RWPE2 (cell line): ENCODE measurements around the gene PCDHB6.
A peak's percentile ranks its signal among the peaks of the same experiment; 100 is the strongest.
"Not testable (repeated sequence)": the region's sequence is repeated elsewhere in the genome, so short reads cannot be mapped to it uniquely, and the experiment has no call there.

Source experiments
- ATAC-seq: fragments of 200-7000 bp; cut with Tn5 transposase; 3 replicates; pipeline ENCODE4 v1.9.1; 2021; ENCODE audit warnings: low read depth
- DNase-seq: peaks from one replicate; pipeline ENCODE4 v3.0.0-alpha.2; 2020; ENCODE audit warnings: low spot score
- H3K27ac ChIP-seq: fragments of 450-650 bp; 2 replicates; pipeline ENCODE4 v1.5.1; 2017; ENCODE audit warnings: mild to moderate bottlenecking; ENCODE audit not compliant: poor library complexity, severe bottlenecking
- H3K27me3 ChIP-seq: fragments of 250-450 bp; sonication (Bioruptor Pico); 2 replicates; pipeline ENCODE4 v1.5.1; 2021; ENCODE audit warnings: mild to moderate bottlenecking, moderate library complexity; ENCODE audit not compliant: insufficient read depth, poor library complexity, severe bottlenecking
- H3K36me3 ChIP-seq: fragments of 250-450 bp; sonication (Bioruptor Pico); 2 replicates; pipeline ENCODE4 v1.5.1; 2020; ENCODE audit warnings: low read depth, mild to moderate bottlenecking, moderate library complexity
- H3K4me1 ChIP-seq: fragments of 250-450 bp; sonication (Bioruptor Pico); 2 replicates; pipeline ENCODE4 v1.5.1; 2021; ENCODE audit warnings: mild to moderate bottlenecking, moderate library complexity; ENCODE audit not compliant: insufficient read depth, poor library complexity, severe bottlenecking
- H3K4me3 ChIP-seq: fragments of 250-450 bp; sonication (Bioruptor Pico); 2 replicates; pipeline ENCODE4 v1.5.1; 2021; ENCODE audit warnings: mild to moderate bottlenecking, moderate library complexity; ENCODE audit not compliant: severe bottlenecking
- H3K9me3 ChIP-seq: fragments of 250-450 bp; sonication (Bioruptor Pico); 2 replicates; pipeline ENCODE4 v1.5.1; 2021; ENCODE audit warnings: mild to moderate bottlenecking, moderate library complexity; ENCODE audit not compliant: severe bottlenecking
- CTCF ChIP-seq: fragments of 450-650 bp; IDR thresholded peaks from one replicate; pipeline ENCODE4 v1.5.1; 2017; ENCODE audit warnings: mild to moderate bottlenecking, moderate library complexity; ENCODE audit not compliant: poor library complexity, severe bottlenecking

Gene PCDHB6

GRCh38 chr5:141192110-141192725 lies 42.4 kb downstream of the PCDHB6 start, which contains the start of gene PCDHB10:
PCDHB10 (plus strand) TSS chr5:141192353; CDS start chr5:141192553, 200 bp downstream.
- Histone ChIP-seq H3K4me3 (no peak within 1 kb of the TSS), H3K9me3 (peaks cover 13% of the 10 kb centered on the region), H3K27ac (no peak within 1 kb of the TSS), H3K36me3 (no peaks in the 10 kb centered on the region), H3K4me1 (no peaks in the 10 kb centered on the region), H3K27me3 (peaks cover 51% of the 10 kb centered on the region)
- TF ChIP-seq CTCF = peak; percentile 44
- ATAC-seq (no peak), DNase-seq (no peak)

DNA sequence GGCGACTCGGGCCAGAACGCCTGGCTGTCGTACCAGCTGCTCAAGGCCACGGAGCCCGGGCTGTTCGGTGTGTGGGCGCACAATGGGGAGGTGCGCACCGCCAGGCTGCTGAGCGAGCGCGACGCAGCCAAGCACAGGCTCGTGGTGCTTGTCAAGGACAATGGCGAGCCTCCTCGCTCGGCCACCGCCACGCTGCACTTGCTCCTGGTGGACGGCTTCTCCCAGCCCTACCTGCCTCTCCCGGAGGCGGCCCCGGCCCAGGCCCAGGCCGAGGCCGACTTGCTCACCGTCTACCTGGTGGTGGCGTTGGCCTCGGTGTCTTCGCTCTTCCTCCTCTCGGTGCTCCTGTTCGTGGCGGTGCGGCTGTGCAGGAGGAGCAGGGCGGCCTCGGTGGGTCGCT lies 44.5 kb downstream of the PCDHB6 start:
- H3K4me3 ChIP-seq, H3K27ac ChIP-seq, H3K4me1 ChIP-seq, DNase-seq, ATAC-seq, H3K36me3 ChIP-seq: not testable (repeated sequence)
- H3K9me3 ChIP-seq = peaks cover 14% of the 10 kb centered on the region
- H3K27me3 ChIP-seq = peaks cover 38% of the 10 kb centered on the region

DNA sequence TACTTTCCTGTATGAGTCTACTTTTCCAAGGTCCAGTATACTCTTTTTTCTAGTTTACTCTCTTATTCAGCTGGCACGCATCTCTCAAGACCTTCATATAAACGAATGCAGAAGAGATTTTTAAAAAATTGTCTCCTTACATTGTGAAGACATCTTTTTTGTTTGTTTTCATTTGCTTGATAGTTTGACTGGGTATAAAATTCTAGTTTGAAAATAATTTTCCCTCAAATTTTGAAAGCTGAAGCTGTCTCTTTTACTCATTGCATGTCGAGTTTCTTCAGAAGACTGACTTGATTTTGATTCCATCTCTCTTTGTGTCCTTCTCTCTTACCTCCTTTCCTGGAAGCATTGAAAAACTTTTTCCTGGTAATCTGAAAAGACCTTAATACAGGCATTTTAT lies 46.5 kb downstream of the PCDHB6 start:
- Histone ChIP-seq H3K9me3 (peaks cover 14% of the 10 kb centered on the region), H3K27me3 (peaks cover 32% of the 10 kb centered on the region), H3K4me1 (no peaks in the 10 kb centered on the region), H3K36me3 (no peaks in the 10 kb centered on the region), H3K27ac (no peak overlapping the region), H3K4me3 (no peak overlapping the region)
- DNase-seq = no peak
- no peak for ATAC-seq
- no peak for TF ChIP-seq CTCF

DNA sequence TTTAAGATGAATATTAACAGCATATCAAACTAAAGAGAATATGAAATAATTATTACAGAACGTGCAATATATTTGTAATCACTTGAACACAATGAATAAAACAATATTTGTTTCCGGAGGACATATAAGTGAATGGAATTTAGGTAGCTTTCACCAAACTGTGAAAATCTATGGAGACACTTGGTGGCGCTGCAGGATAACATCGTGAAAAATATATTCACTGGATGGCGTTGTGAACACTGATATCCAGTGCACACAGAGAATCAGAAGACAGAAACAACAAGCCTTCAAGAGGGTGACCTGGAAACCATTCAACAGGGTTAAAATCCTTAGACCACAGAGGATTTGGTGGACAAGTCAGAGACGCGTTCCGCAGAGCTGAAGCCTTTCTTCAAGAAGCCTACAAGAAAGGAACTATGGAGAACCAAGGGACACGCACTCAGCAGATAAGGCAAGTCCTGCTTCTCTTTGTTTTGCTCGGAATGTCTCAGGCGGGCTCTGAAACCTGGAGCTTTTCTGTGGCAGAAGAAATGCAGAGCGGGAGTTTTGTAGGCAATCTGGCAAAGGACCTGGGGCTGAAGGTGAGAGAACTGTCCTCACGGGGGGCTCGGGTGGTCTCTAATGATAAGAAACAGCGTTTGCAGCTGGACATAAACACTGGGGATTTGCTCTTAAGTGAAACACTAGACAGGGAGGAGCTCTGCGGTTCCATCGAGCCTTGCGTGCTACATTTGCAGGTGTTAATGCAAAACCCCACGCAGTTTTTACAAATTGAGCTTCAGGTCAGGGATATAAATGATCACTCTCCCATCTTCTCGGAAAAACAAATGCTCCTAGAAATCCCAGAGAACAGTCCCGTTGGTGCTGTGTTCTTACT lies 49.7 kb downstream of the PCDHB6 start, which contains the start of gene PCDHB11:
PCDHB11 (plus strand) TSS at position 269 of the 877 bp plus-strand sequence; CDS start at position 417, 148 bp downstream.
- no peak for ATAC-seq
- peaks cover 14% of the 10 kb centered on the region for H3K9me3 ChIP-seq

GRCh38 chr5:141201126-141201525 lies 51.3 kb downstream of the PCDHB6 start:
- not testable (repeated sequence) for H3K4me3 ChIP-seq, DNase-seq, H3K9me3 ChIP-seq, H3K27ac ChIP-seq, ATAC-seq, H3K36me3 ChIP-seq, H3K4me1 ChIP-seq
- H3K27me3 ChIP-seq = peaks cover 25% of the 10 kb centered on the region

More for the DNA sequence above, 49.7 kb downstream of the PCDHB6 start, which contains the start of gene PCDHB11:
- Histone ChIP-seq H3K4me1 (no peaks in the 10 kb centered on the region), H3K27me3 (peaks cover 22% of the 10 kb centered on the region), H3K36me3 (no peaks in the 10 kb centered on the region), H3K27ac (no peak within 1 kb of the TSS), H3K4me3 (no peak within 1 kb of the TSS)
- peak; percentile 26 for TF ChIP-seq CTCF
- no peak for DNase-seq

DNA sequence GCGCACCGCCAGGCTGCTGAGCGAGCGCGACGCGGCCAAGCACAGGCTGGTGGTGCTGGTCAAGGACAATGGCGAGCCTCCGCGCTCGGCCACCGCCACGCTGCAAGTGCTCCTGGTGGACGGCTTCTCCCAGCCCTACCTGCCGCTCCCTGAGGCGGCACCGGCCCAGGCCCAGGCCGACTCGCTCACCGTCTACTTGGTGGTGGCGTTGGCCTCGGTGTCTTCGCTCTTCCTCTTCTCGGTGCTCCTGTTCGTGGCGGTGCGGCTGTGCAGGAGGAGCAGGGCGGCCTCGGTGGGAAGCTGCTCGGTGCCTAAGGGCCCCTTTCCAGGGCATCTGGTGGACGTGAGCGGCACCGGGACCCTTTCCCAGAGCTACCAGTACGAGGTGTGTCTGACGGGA lies 51.8 kb downstream of the PCDHB6 start:
- not testable (repeated sequence) for H3K27ac ChIP-seq, H3K4me1 ChIP-seq, H3K36me3 ChIP-seq, DNase-seq, H3K4me3 ChIP-seq, H3K9me3 ChIP-seq, ATAC-seq
- peaks cover 27% of the 10 kb centered on the region for H3K27me3 ChIP-seq
